ENCODE measurements around the gene YRDC. TPM values are rescaled to one million over a fixed set of nuclear protein-coding genes. Genes with fewer than 3 reads are reported as not detected.

Gene YRDC
- total and polyA plus RNA-seq, 2 experiments from 2014 or later: 18.4 to 46.0 TPM

DNA sequence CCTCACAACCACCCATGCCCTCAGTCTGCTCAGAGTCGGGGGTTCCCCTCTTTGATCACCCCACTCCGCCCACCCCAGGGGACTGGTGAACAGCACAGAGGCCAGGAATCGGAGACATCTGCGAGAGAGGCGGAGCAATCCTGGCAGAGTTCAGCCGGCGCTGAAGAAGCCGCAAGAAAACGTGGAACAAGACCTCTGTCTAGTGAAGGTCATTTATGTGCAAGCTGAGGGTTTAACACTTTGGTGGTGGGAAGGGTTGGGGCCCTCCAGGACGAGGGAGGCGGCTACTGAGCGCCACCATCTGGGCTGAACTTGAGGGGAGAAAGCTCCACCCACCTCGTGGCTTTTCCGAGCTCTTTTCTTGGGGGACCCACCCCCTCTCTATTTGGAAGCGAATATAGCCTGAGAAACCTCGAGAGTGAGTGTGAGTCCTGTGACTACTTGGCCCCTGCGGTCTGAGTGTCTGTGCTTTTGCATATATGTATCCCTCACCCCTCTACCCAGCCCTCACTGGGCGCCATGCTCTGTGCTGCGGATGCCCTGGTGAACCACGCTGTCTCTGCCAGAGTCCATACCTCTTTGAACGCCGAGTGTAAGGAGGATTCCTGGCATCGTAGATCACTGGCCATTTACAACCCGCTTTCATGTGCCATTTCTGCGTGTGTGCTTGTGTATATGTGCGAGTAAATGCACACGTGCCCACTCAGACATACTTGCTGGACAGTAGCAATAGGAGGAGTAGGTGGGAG is 41.9 kb downstream of the YRDC start:
- H3K36me3 ChIP-seq (ENCODE audit: insufficient read depth): no peaks in the 10 kb centered on the region
- H3K9me2 ChIP-seq (ENCODE audit: insufficient read depth): no peaks in the 10 kb centered on the region
- H3K27me3 ChIP-seq (ENCODE audit: insufficient read depth): peaks cover 92% of the 10 kb centered on the region
- peak overlapping the region; percentile 66 for H3K4me3 ChIP-seq
- Mint-ChIP-seq H3K4me1 (peaks cover 28% of the 10 kb centered on the region), H3K4me3 (peak overlapping the region; percentile 74), H3K9me3 (no peaks in the 10 kb centered on the region), H3K27ac (no peak overlapping the region), H3K36me3 (ENCODE audit: low read depth) (no peaks in the 10 kb centered on the region), H3K27me3 (ENCODE audit: insufficient read depth, low read depth, poor library complexity) (peaks cover 60% of the 10 kb centered on the region)
- peak overlapping the region; percentile 93 for H3K4me2 ChIP-seq
- H4K20me1 ChIP-seq (replicated peaks; ENCODE audit: insufficient read depth): no peaks in the 10 kb centered on the region; the same call in 1 of the 2 replicates
- H3K79me2 ChIP-seq (replicated peaks; ENCODE audit: insufficient read depth): no peaks in the 10 kb centered on the region
- peak overlapping the region; percentile 98 for H2AFZ ChIP-seq
- ATAC-seq (peak; percentile 39), DNase-seq (ENCODE audit: low spot score) (peak; percentile 75)
- H3K4me1 ChIP-seq (ENCODE audit: insufficient read depth): peaks cover 19% of the 10 kb centered on the region
- TF ChIP-seq, protein P1, sequence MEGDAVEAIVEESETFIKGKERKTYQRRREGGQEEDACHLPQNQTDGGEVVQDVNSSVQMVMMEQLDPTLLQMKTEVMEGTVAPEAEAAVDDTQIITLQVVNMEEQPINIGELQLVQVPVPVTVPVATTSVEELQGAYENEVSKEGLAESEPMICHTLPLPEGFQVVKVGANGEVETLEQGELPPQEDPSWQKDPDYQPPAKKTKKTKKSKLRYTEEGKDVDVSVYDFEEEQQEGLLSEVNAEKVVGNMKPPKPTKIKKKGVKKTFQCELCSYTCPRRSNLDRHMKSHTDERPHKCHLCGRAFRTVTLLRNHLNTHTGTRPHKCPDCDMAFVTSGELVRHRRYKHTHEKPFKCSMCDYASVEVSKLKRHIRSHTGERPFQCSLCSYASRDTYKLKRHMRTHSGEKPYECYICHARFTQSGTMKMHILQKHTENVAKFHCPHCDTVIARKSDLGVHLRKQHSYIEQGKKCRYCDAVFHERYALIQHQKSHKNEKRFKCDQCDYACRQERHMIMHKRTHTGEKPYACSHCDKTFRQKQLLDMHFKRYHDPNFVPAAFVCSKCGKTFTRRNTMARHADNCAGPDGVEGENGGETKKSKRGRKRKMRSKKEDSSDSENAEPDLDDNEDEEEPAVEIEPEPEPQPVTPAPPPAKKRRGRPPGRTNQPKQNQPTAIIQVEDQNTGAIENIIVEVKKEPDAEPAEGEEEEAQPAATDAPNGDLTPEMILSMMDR (conservative IDR thresholded peaks at IDR 0.05; ENCODE audit: low read depth in 2 of 2): peak; percentile 42 to 70
- TF ChIP-seq STAT1 (IDR thresholded peaks at IDR 0.05; ENCODE audit: unreplicated experiment): no peak
- H3F3A ChIP-seq (replicated peaks; ENCODE audit: low read depth): 0 out of 2 replicates have a peak, but pooled peaks cover 2% of the 10 kb centered on the region
- H3K27ac ChIP-seq (ENCODE audit: low read depth): no peak overlapping the region

DNA sequence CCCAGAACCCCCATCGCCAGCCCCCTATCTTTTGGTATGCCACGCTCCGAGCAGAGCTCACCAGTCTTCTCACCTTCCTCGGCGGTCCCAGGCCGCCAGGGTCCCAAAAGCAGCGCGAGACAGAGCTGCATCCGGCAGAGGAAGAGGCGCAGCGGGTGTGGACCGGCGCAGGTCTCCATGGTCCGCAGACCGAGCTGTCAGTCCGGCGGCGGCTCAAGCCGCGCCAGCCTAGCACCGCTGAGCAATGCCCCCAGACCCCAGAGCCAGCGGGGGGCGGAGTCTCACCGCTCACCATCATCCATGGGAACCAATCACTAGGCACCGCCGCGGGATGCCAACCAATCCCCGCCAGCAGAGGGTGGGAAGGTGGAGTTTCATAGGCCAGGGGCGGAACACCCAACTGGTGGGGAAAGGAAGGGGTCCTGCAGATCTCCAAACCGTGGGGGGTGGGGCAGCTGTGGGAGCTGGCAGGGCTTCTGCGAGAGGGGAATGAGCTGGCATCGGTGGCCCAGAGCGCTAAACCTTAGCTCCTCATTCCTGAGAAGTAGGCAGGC is 43.0 kb downstream of the YRDC start, which contains the start of gene EPHA10:
Gene EPHA10 (minus strand): TSS at position 233 of the 554 bp plus-strand sequence. CDS start 54 bp downstream, at position 179.
- DNase-seq (ENCODE audit: low spot score): peak; percentile 96
- Histone ChIP-seq H3K9me2 (ENCODE audit: insufficient read depth) (no peaks in the 10 kb centered on the region), H3K4me1 (ENCODE audit: insufficient read depth) (peaks cover 19% of the 10 kb centered on the region), H3K27me3 (ENCODE audit: insufficient read depth) (peaks cover 90% of the 10 kb centered on the region), H3K36me3 (ENCODE audit: insufficient read depth) (no peaks in the 10 kb centered on the region), H2AFZ (peak within 1 kb of the TSS; percentile 98), H3F3A (replicated peaks; ENCODE audit: low read depth) (0 out of 2 replicates have a peak, but pooled peaks cover 2% of the 10 kb centered on the region), H3K27ac (ENCODE audit: low read depth) (no peak within 1 kb of the TSS), H3K79me2 (replicated peaks; ENCODE audit: insufficient read depth) (no peaks in the 10 kb centered on the region), H3K4me2 (peak within 1 kb of the TSS; percentile 93), H3K4me3 (peak within 1 kb of the TSS; percentile 66), H4K20me1 (replicated peaks; ENCODE audit: insufficient read depth) (no peaks in the 10 kb centered on the region; the same call in 1 of the 2 replicates)
- H3K9me3 Mint-ChIP-seq: no peaks in the 10 kb centered on the region
- peaks cover 62% of the 10 kb centered on the region for H3K27me3 Mint-ChIP-seq (ENCODE audit: insufficient read depth, low read depth, poor library complexity)
- no peak for TF ChIP-seq EZH2 (IDR thresholded peaks at IDR 0.05; ENCODE audit: low read depth, unreplicated experiment)
- TF ChIP-seq, protein P2, sequence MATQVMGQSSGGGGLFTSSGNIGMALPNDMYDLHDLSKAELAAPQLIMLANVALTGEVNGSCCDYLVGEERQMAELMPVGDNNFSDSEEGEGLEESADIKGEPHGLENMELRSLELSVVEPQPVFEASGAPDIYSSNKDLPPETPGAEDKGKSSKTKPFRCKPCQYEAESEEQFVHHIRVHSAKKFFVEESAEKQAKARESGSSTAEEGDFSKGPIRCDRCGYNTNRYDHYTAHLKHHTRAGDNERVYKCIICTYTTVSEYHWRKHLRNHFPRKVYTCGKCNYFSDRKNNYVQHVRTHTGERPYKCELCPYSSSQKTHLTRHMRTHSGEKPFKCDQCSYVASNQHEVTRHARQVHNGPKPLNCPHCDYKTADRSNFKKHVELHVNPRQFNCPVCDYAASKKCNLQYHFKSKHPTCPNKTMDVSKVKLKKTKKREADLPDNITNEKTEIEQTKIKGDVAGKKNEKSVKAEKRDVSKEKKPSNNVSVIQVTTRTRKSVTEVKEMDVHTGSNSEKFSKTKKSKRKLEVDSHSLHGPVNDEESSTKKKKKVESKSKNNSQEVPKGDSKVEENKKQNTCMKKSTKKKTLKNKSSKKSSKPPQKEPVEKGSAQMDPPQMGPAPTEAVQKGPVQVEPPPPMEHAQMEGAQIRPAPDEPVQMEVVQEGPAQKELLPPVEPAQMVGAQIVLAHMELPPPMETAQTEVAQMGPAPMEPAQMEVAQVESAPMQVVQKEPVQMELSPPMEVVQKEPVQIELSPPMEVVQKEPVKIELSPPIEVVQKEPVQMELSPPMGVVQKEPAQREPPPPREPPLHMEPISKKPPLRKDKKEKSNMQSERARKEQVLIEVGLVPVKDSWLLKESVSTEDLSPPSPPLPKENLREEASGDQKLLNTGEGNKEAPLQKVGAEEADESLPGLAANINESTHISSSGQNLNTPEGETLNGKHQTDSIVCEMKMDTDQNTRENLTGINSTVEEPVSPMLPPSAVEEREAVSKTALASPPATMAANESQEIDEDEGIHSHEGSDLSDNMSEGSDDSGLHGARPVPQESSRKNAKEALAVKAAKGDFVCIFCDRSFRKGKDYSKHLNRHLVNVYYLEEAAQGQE (IDR thresholded peaks at IDR 0.05; ENCODE audit: unreplicated experiment): peak; percentile 35
- TF ChIP-seq, protein P3, sequence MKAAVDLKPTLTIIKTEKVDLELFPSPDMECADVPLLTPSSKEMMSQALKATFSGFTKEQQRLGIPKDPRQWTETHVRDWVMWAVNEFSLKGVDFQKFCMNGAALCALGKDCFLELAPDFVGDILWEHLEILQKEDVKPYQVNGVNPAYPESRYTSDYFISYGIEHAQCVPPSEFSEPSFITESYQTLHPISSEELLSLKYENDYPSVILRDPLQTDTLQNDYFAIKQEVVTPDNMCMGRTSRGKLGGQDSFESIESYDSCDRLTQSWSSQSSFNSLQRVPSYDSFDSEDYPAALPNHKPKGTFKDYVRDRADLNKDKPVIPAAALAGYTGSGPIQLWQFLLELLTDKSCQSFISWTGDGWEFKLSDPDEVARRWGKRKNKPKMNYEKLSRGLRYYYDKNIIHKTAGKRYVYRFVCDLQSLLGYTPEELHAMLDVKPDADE (IDR thresholded peaks at IDR 0.05): no peak
- 0 out of 2 replicates have a peak, but pooled peaks have one; percentile 25 for TF ChIP-seq CREB1 (CRISPR knock-in tag; IDR thresholded peaks at IDR 0.05; ENCODE audit: low read depth)
- TF ChIP-seq POLR2AphosphoS5 (IDR thresholded peaks at IDR 0.05; ENCODE audit: low read depth): no peak
- H3K27ac Mint-ChIP-seq: no peak within 1 kb of the TSS
- peak; percentile 76 for ATAC-seq
- H3K36me3 Mint-ChIP-seq (ENCODE audit: low read depth): no peaks in the 10 kb centered on the region
- H3K4me3 Mint-ChIP-seq: peak within 1 kb of the TSS; percentile 74
- H3K4me1 Mint-ChIP-seq: peaks cover 28% of the 10 kb centered on the region
